Astrocyte (in vitro differentiated cells and primary cell): ENCODE data around the gene PEX11G. TPM values are rescaled to one million over a fixed set of nuclear protein-coding genes. Genes with fewer than 3 reads are reported as not detected.

Experiments used
- DNase-seq: peaks from one replicate; pipeline ENCODE4 v3.0.0-alpha.2; 2010; ENCODE audit warnings: low read depth
- FAIRE-seq: peaks from 2 replicates; lab custom pipeline; 2011; peaks lifted over from hg19 to GRCh38; lab: Jason Lieb, UNC
- H2AFZ ChIP-seq: 2 replicates; pipeline ENCODE4 v1.6.0; 2012; ENCODE audit warnings: low read depth, low read length, inconsistent platforms
- H3K27ac ChIP-seq: 2 replicates; pipeline ENCODE4 v1.5.1; 2011; ENCODE audit warnings: low read depth, low read length, inconsistent platforms
- H3K27me3 ChIP-seq: 2 replicates; pipeline ENCODE4 v1.6.0; 2011; ENCODE audit warnings: low read length, inconsistent platforms; ENCODE audit not compliant: insufficient read depth
- H3K36me3 ChIP-seq: 2 replicates; pipeline ENCODE4 v1.5.1; 2011; ENCODE audit warnings: low read length, inconsistent platforms; ENCODE audit not compliant: insufficient read depth
- H3K4me1 ChIP-seq: 2 replicates; pipeline ENCODE4 v1.5.1; 2011; ENCODE audit warnings: low read length, inconsistent platforms; ENCODE audit not compliant: insufficient read depth
- H3K4me2 ChIP-seq: 2 replicates; pipeline ENCODE4 v1.6.0; 2012; ENCODE audit warnings: low read length, inconsistent platforms
- H3K4me3 ChIP-seq: 2 replicates; pipeline ENCODE4 v1.5.1; 2011; ENCODE audit warnings: low read depth, mild to moderate bottlenecking, low read length, inconsistent platforms; ENCODE audit not compliant: insufficient read depth
- H3K79me2 ChIP-seq: 2 replicates; pipeline ENCODE4 v1.6.0; 2012; ENCODE audit warnings: mild to moderate bottlenecking, low read length, inconsistent platforms; ENCODE audit not compliant: insufficient read depth
- H3K9ac ChIP-seq: 2 replicates; pipeline ENCODE4 v1.6.0; 2012; ENCODE audit warnings: mild to moderate bottlenecking, low read length, inconsistent platforms
- H3K9me3 ChIP-seq: 2 replicates; pipeline ENCODE4 v1.5.1; 2012; ENCODE audit warnings: low read depth, mild to moderate bottlenecking, low read length, inconsistent platforms; ENCODE audit not compliant: insufficient read depth
- H4K20me1 ChIP-seq: 2 replicates; pipeline ENCODE4 v1.6.0; 2012; ENCODE audit warnings: low read length, inconsistent platforms; ENCODE audit not compliant: insufficient read depth
- H3K27ac Mint-ChIP-seq: one replicate; pipeline ENCODE4 v1.8.0; 2021; ENCODE audit warnings: mild to moderate bottlenecking, mixed read lengths; ENCODE audit not compliant: unreplicated experiment
- H3K27me3 Mint-ChIP-seq: one replicate; pipeline ENCODE4 v1.8.0; 2021; ENCODE audit warnings: low read depth, mixed read lengths; ENCODE audit not compliant: unreplicated experiment
- H3K36me3 Mint-ChIP-seq: one replicate; pipeline ENCODE4 v1.8.0; 2021; ENCODE audit warnings: low read depth, mixed read lengths; ENCODE audit not compliant: unreplicated experiment
- H3K4me1 Mint-ChIP-seq: one replicate; pipeline ENCODE4 v1.8.0; 2021; ENCODE audit warnings: low read depth, mixed read lengths; ENCODE audit not compliant: unreplicated experiment
- H3K4me3 Mint-ChIP-seq: one replicate; pipeline ENCODE4 v1.8.0; 2021; ENCODE audit warnings: mild to moderate bottlenecking, moderate library complexity, mixed read lengths; ENCODE audit not compliant: unreplicated experiment
- H3K9me3 Mint-ChIP-seq: one replicate; pipeline ENCODE4 v1.8.0; 2021; ENCODE audit warnings: mild to moderate bottlenecking, mixed read lengths; ENCODE audit not compliant: unreplicated experiment
- CTCF ChIP-seq: IDR thresholded peaks from 2 replicates; pipeline ENCODE4 v1.5.1; 2011; ENCODE audit warnings: low read depth, mild to moderate bottlenecking, inconsistent platforms, low read length, moderate library complexity; ENCODE audit not compliant: insufficient read depth
- EZH2 ChIP-seq: IDR thresholded peaks from 2 replicates; pipeline ENCODE4 v1.6.1; 2012; ENCODE audit warnings: mild to moderate bottlenecking, low read length, inconsistent platforms; ENCODE audit not compliant: insufficient read depth
- total RNA-seq: library from RNA; stranded (reverse); gene quantifications from 2 replicates; pipeline ENCODE4 v1.2.1, GENCODE V29; 2021

PEX11G gene
- total RNA-seq, 1 donor from 2014 or later, result 1.7 TPM

- Histone ChIP-seq H3K27me3 (no peaks in the 10 kb centered on the region), H3K4me3 (no peak overlapping the region), H3K4me2 (peak overlapping the region; percentile 0), H3K79me2 (no peaks in the 10 kb centered on the region), H3K36me3 (no peaks in the 10 kb centered on the region), H3K4me1 (no peaks in the 10 kb centered on the region), H2AFZ (peak overlapping the region; percentile 27), H3K9me3 (no peaks in the 10 kb centered on the region), H3K27ac (no peak overlapping the region), H4K20me1 (no peaks in the 10 kb centered on the region), H3K9ac (no peak overlapping the region)
- Mint-ChIP-seq H3K4me1 (peaks cover 1% of the 10 kb centered on the region), H3K4me3 (no peak overlapping the region), H3K36me3 (no peaks in the 10 kb centered on the region), H3K27me3 (peaks cover 31% of the 10 kb centered on the region), H3K9me3 (no peaks in the 10 kb centered on the region), H3K27ac (no peak overlapping the region)
- DNase-seq (no peak), FAIRE-seq (no peak)
- TF ChIP-seq EZH2, result no peak
- no peak for TF ChIP-seq CTCF
Observed at GRCh38 chr19:7494416-7495098, 5.7 kb upstream of the PEX11G start.

- DNase-seq (no peak), FAIRE-seq (no peak)
- no peak overlapping the region for H3K27ac ChIP-seq
- no peaks in the 10 kb centered on the region for H3K36me3 Mint-ChIP-seq
- peaks cover 7% of the 10 kb centered on the region for H3K4me1 ChIP-seq
- H3K27me3 ChIP-seq, result no peaks in the 10 kb centered on the region
- no peak overlapping the region for H2AFZ ChIP-seq
- no peaks in the 10 kb centered on the region for H3K9me3 ChIP-seq
- H3K4me3 Mint-ChIP-seq, result no peak overlapping the region
- TF ChIP-seq CTCF (no peak), EZH2 (no peak)
- H3K36me3 ChIP-seq, result no peaks in the 10 kb centered on the region
- no peak overlapping the region for H3K27ac Mint-ChIP-seq
- H3K4me1 Mint-ChIP-seq, result peaks cover 1% of the 10 kb centered on the region
- peaks cover 17% of the 10 kb centered on the region for H3K27me3 Mint-ChIP-seq
- no peak overlapping the region for H3K4me2 ChIP-seq
- no peak overlapping the region for H3K4me3 ChIP-seq
- H3K79me2 ChIP-seq, result no peaks in the 10 kb centered on the region
- H3K9me3 Mint-ChIP-seq, result no peaks in the 10 kb centered on the region
- H4K20me1 ChIP-seq, result no peaks in the 10 kb centered on the region
- H3K9ac ChIP-seq, result no peak overlapping the region
Observed at GRCh38 chr19:7492558-7492957, 3.7 kb upstream of the PEX11G start.

- no peak for FAIRE-seq
- Mint-ChIP-seq H3K27ac (no peak overlapping the region), H3K4me1 (peaks cover 1% of the 10 kb centered on the region), H3K27me3 (peaks cover 13% of the 10 kb centered on the region), H3K9me3 (no peaks in the 10 kb centered on the region), H3K36me3 (no peaks in the 10 kb centered on the region), H3K4me3 (no peak overlapping the region)
- DNase-seq, result no peak
- H3K9me3 ChIP-seq, result no peaks in the 10 kb centered on the region
- H4K20me1 ChIP-seq, result no peaks in the 10 kb centered on the region
- H3K36me3 ChIP-seq, result no peaks in the 10 kb centered on the region
- no peak overlapping the region for H3K27ac ChIP-seq
- H3K9ac ChIP-seq, result no peak overlapping the region
- no peak for TF ChIP-seq EZH2
- TF ChIP-seq CTCF, result no peak
- no peak overlapping the region for H3K4me2 ChIP-seq
- no peak overlapping the region for H2AFZ ChIP-seq
- H3K4me1 ChIP-seq, result peaks cover 7% of the 10 kb centered on the region
- H3K4me3 ChIP-seq, result no peak overlapping the region
- H3K27me3 ChIP-seq, result no peaks in the 10 kb centered on the region
- H3K79me2 ChIP-seq, result no peaks in the 10 kb centered on the region
Observed at GRCh38 chr19:7492142-7492541, 3.3 kb upstream of the PEX11G start.
